CD4-positive, alpha-beta memory T cell (primary cell): ENCODE measurements around the gene HSD17B14. TPM values are rescaled to one million over a fixed set of nuclear protein-coding genes. Genes with fewer than 3 reads are reported as not detected.
"Not testable (repeated sequence)": the region's sequence is repeated elsewhere in the genome, so short reads cannot be mapped to it uniquely, and the experiment has no call there.

Experiments
- CTCF ChIA-PET: fragments of 350-600 bp; sonication (Branson Sonifier 250); formaldehyde crosslinking; loops from one replicate; lab custom pipeline; 2021; ENCODE audit warnings: inconsistent platforms; ENCODE audit not compliant: partially characterized antibody; lab: Charles Lee
- POLR2A ChIA-PET: fragments of 350-600 bp; sonication (Branson Sonifier 250); formaldehyde crosslinking; loops from one replicate; lab custom pipeline; 2021; ENCODE audit not compliant: partially characterized antibody; lab: Charles Lee
- DNase-seq, 5 donors: peaks; one replicate each; pipeline versions ENCODE4 v3.0.0 to v3.0.0-alpha.2; 2020 to 2022; ENCODE audit warnings: mixed read lengths in 1 of 5
- H3K27ac ChIP-seq: one replicate; pipeline ENCODE4 v1.7.0; 2013; ENCODE audit warnings: low read depth, low read length
- H3K27me3 ChIP-seq: 2 replicates; pipeline ENCODE4 v1.7.0; 2013; ENCODE audit warnings: mild to moderate bottlenecking, low read length, moderate library complexity; ENCODE audit not compliant: insufficient read depth
- H3K36me3 ChIP-seq: 2 replicates; pipeline ENCODE4 v1.7.0; 2013; ENCODE audit warnings: mild to moderate bottlenecking, low read length, moderate library complexity; ENCODE audit not compliant: insufficient read depth
- H3K4me1 ChIP-seq: 2 replicates; pipeline ENCODE4 v1.7.0; 2013; ENCODE audit warnings: mild to moderate bottlenecking, low read length, moderate library complexity; ENCODE audit not compliant: insufficient read depth
- H3K4me3 ChIP-seq, 2 donors: one replicate each; pipeline ENCODE4 v1.7.0; 2013; ENCODE audit warnings: low read length in 2 of 2, mild to moderate bottlenecking in 1 of 2
- H3K9me3 ChIP-seq, 2 donors: one replicate each; pipeline ENCODE4 v1.7.0; 2013; ENCODE audit warnings: low read length in 2 of 2, control low read depth in 1 of 2; ENCODE audit not compliant: control insufficient read depth in 1 of 2
- H3K27ac Mint-ChIP-seq, 7 donors: one replicate each; pipeline ENCODE4 v1.8.0; 2020 to 2021; ENCODE audit warnings: mixed read lengths in 7 of 7, mild to moderate bottlenecking in 6 of 7, inconsistent platforms in 3 of 7, moderate library complexity in 3 of 7
- H3K27me3 Mint-ChIP-seq, 2 donors: one replicate each; pipeline ENCODE4 v1.8.0; 2020 to 2021; ENCODE audit warnings: mixed read lengths in 2 of 2
- H3K36me3 Mint-ChIP-seq, 2 donors: one replicate each; pipeline ENCODE4 v1.8.0; 2020 to 2021; ENCODE audit warnings: mixed read lengths in 2 of 2, inconsistent platforms in 1 of 2, mild to moderate bottlenecking in 1 of 2
- H3K4me1 Mint-ChIP-seq, 4 donors: one replicate each; pipeline ENCODE4 v1.8.0; 2020 to 2021; ENCODE audit warnings: mixed read lengths in 4 of 4, mild to moderate bottlenecking in 1 of 4
- H3K4me3 Mint-ChIP-seq, 8 donors: one replicate each; pipeline ENCODE4 v1.8.0; 2020 to 2021; ENCODE audit warnings: mixed read lengths in 8 of 8, mild to moderate bottlenecking in 7 of 8, moderate library complexity in 6 of 8, inconsistent platforms in 3 of 8
- H3K9me3 Mint-ChIP-seq, 8 donors: one replicate each; pipeline ENCODE4 v1.8.0; 2020 to 2021; ENCODE audit warnings: mixed read lengths in 8 of 8, mild to moderate bottlenecking in 5 of 8, inconsistent platforms in 3 of 8, moderate library complexity in 1 of 8
- intact Hi-C: fragments of 100-400 bp; cut with micrococcal nuclease; formaldehyde crosslinking; loops from one replicate; pipeline ENCODE4 v1.15.1; 2023
- polyA plus RNA-seq, 2 donors: library from polyadenylated mRNA; unstranded; fragments of 300-500 nt; fragmentation: Illumina TruSeq; gene quantifications; one replicate each; pipeline ENCODE4 v1.2.3, GENCODE V29; 2021
- total RNA-seq, 2 experiments: library from RNA; stranded (reverse); gene quantifications; one replicate each; pipeline ENCODE4 v1.2.3, GENCODE V29; 2021

The HSD17B14 gene
- total and polyA plus RNA-seq, 4 experiments from 2014 or later: 0.32 to 1.1 (median 0.55) TPM

- no peak for DNase-seq
- intact Hi-C loops: loop anchor here (1.0 to 2.0 kb wide), 6 partner anchors 15 to 198 kb away; partner anchors contain the start of genes CA11, GYS1 and RUVBL2
Measured at GRCh38 chr19:48795685-48796070, 40.6 kb downstream of the HSD17B14 start.

GRCh38 chr19:48795055-48795684 lies 41.1 kb downstream of the HSD17B14 start:
- no peaks in the 10 kb centered on the region for H3K9me3 Mint-ChIP-seq
- DNase-seq: peak; percentile 86 to 87 (median 86)
- no peaks in the 10 kb centered on the region for H3K27me3 Mint-ChIP-seq
- Histone ChIP-seq H3K4me3 (peak overlapping the region; percentile 48 to 78), H3K9me3 (no peaks in the 10 kb centered on the region), H3K36me3 (no peaks in the 10 kb centered on the region), H3K27ac (peak overlapping the region; percentile 70), H3K27me3 (no peaks in the 10 kb centered on the region), H3K4me1 (peaks cover 5% of the 10 kb centered on the region)
- intact Hi-C loops: loop anchor here (1.0 to 2.0 kb wide), 6 partner anchors 15 to 198 kb away; partner anchors contain the start of genes CA11, GYS1 and RUVBL2
- peak overlapping the region; percentile 64 to 97 (median 96) for H3K27ac Mint-ChIP-seq
- peaks cover 4 to 16% (median 6%) of the 10 kb centered on the region in 4 donors for H3K4me1 Mint-ChIP-seq
- CTCF ChIA-PET: interaction anchor here (0.6 to 7.2 kb wide), 31 partner anchors 8 to 310 kb away, joined by 3 to 90 read pairs (median 5); partner anchors contain the start of genes BAX, BCAT2, GYS1 and HSD17B14
- POLR2A ChIA-PET: interaction anchor here (0.6 to 2.5 kb wide), 16 partner anchors 11 to 176 kb away, joined by 3 to 20 read pairs (median 4); partner anchors contain the start of genes BAX, BCAT2, CA11 and FTL
- no peaks in the 10 kb centered on the region for H3K36me3 Mint-ChIP-seq
- H3K4me3 Mint-ChIP-seq: peak overlapping the region; percentile 94 to 98 (median 95)

More at GRCh38 chr19:48795685-48796070, 40.6 kb downstream of the HSD17B14 start:
- CTCF ChIA-PET: interaction anchor here (0.6 to 7.2 kb wide), 30 partner anchors 9 to 310 kb away, joined by 3 to 90 read pairs (median 5); partner anchors contain the start of genes BAX, BCAT2, GYS1 and HSD17B14
- Histone ChIP-seq H3K4me3 (peak overlapping the region; percentile 48 to 78), H3K9me3 (no peaks in the 10 kb centered on the region), H3K4me1 (peaks cover 5% of the 10 kb centered on the region), H3K27me3 (no peaks in the 10 kb centered on the region), H3K36me3 (no peaks in the 10 kb centered on the region), H3K27ac (peak overlapping the region; percentile 70)
- H3K27ac Mint-ChIP-seq: peak overlapping the region; percentile 64 to 97 (median 96)
- H3K4me1 Mint-ChIP-seq: peaks cover 6 to 16% (median 7%) of the 10 kb centered on the region in 4 donors
- H3K27me3 Mint-ChIP-seq: no peaks in the 10 kb centered on the region
- no peaks in the 10 kb centered on the region for H3K36me3 Mint-ChIP-seq
- POLR2A ChIA-PET: interaction anchor here (0.6 to 2.5 kb wide), 16 partner anchors 11 to 175 kb away, joined by 3 to 20 read pairs (median 4); partner anchors contain the start of genes BAX, BCAT2, CA11 and FTL
- no peaks in the 10 kb centered on the region for H3K9me3 Mint-ChIP-seq
- peak overlapping the region in 7 of 8 donors; percentile 94 to 98 (median 95) for H3K4me3 Mint-ChIP-seq

GRCh38 chr19:48794291-48794690 lies 42.0 kb downstream of the HSD17B14 start:
- peaks cover 5% of the 10 kb centered on the region for H3K4me1 ChIP-seq
- H3K36me3 Mint-ChIP-seq: no peaks in the 10 kb centered on the region
- H3K27ac ChIP-seq: no peak overlapping the region
- H3K4me3 ChIP-seq: no peak overlapping the region
- H3K9me3 ChIP-seq: no peaks in the 10 kb centered on the region
- ChIA-PET POLR2A (interaction anchor here (1.6 to 2.5 kb wide), 4 partner anchors 16 to 149 kb away, joined by 3 to 13 read pairs (median 11); partner anchors contain the start of genes BCAT2 and CA11), CTCF (interaction anchor here (0.7 to 7.2 kb wide), 11 partner anchors 9 to 1117 kb away, joined by 3 to 90 read pairs (median 14); partner anchors contain the start of genes GYS1, HSD17B14 and RUVBL2)
- H3K4me1 Mint-ChIP-seq: peaks cover 4 to 16% (median 6%) of the 10 kb centered on the region in 4 donors
- DNase-seq: no peak
- no peaks in the 10 kb centered on the region for H3K36me3 ChIP-seq
- intact Hi-C loops: loop anchor here (2.0 kb wide), 1 partner anchor 147 kb away; the partner anchor contains the start of gene CA11
- H3K27me3 Mint-ChIP-seq: no peaks in the 10 kb centered on the region
- no peaks in the 10 kb centered on the region for H3K27me3 ChIP-seq
- H3K4me3 Mint-ChIP-seq: peak overlapping the region in 4 of 8 donors; percentile 49 to 95 (median 83)
- peak overlapping the region in 4 of 7 donors; percentile 29 to 96 (median 66) for H3K27ac Mint-ChIP-seq
- H3K9me3 Mint-ChIP-seq: no peaks in the 10 kb centered on the region

GRCh38 chr19:48793271-48793670 lies 43.0 kb downstream of the HSD17B14 start:
- no peak for DNase-seq
- Histone ChIP-seq H3K27me3 (no peaks in the 10 kb centered on the region), H3K27ac (no peak overlapping the region), H3K9me3 (no peaks in the 10 kb centered on the region), H3K36me3 (no peaks in the 10 kb centered on the region), H3K4me3 (no peak overlapping the region), H3K4me1 (peaks cover 5% of the 10 kb centered on the region)
- POLR2A ChIA-PET: no interaction called here
- Mint-ChIP-seq H3K27me3 (no peaks in the 10 kb centered on the region), H3K27ac (no peak overlapping the region), H3K4me1 (peaks cover 4 to 16% (median 6%) of the 10 kb centered on the region in 4 donors), H3K9me3 (no peaks in the 10 kb centered on the region), H3K4me3 (peak overlapping the region in 1 of 8 donors; percentile 21), H3K36me3 (no peaks in the 10 kb centered on the region)
- CTCF ChIA-PET: interaction anchor here (0.6 to 7.2 kb wide), 7 partner anchors 32 to 1118 kb away, joined by 3 to 90 read pairs (median 14); partner anchors contain the start of gene HSD17B14
- intact Hi-C loops: no loop called here

GRCh38 chr19:48787331-48787730 lies 49.0 kb downstream of the HSD17B14 start:
- H3K27ac Mint-ChIP-seq, H3K27ac ChIP-seq, H3K4me3 Mint-ChIP-seq, H3K4me1 Mint-ChIP-seq, DNase-seq, H3K27me3 ChIP-seq, H3K4me1 ChIP-seq, H3K36me3 ChIP-seq, H3K9me3 Mint-ChIP-seq, H3K4me3 ChIP-seq, intact Hi-C loops, H3K36me3 Mint-ChIP-seq, H3K9me3 ChIP-seq: not testable (repeated sequence)
- ChIA-PET CTCF (interaction anchor here (0.6 to 6.3 kb wide), 22 partner anchors 8 to 1690 kb away, joined by 3 to 140 read pairs (median 5); partner anchors contain the start of genes BCAT2, CA11, GYS1 and HSD17B14), POLR2A (interaction anchor here (1.3 kb wide), 2 partner anchors 49 to 55 kb away, joined by 4 to 6 read pairs; partner anchors contain the start of gene HSD17B14)
- peaks cover 7 to 13% of the 10 kb centered on the region in 2 donors for H3K27me3 Mint-ChIP-seq

- H3K27me3 Mint-ChIP-seq: peaks cover 10 to 14% of the 10 kb centered on the region in 2 donors
- intact Hi-C loops, H3K9me3 Mint-ChIP-seq, DNase-seq, H3K9me3 ChIP-seq, H3K36me3 Mint-ChIP-seq, H3K27ac ChIP-seq, H3K27ac Mint-ChIP-seq, H3K4me3 ChIP-seq, POLR2A ChIA-PET, H3K4me1 ChIP-seq, H3K36me3 ChIP-seq, H3K27me3 ChIP-seq, H3K4me3 Mint-ChIP-seq, H3K4me1 Mint-ChIP-seq: not testable (repeated sequence)
- CTCF ChIA-PET: interaction anchor here (0.8 to 6.3 kb wide), 6 partner anchors 9 to 207 kb away, joined by 3 to 140 read pairs (median 15); partner anchors contain the start of genes GYS1, HSD17B14 and RUVBL2
Measured at GRCh38 chr19:48786422-48786821, 49.9 kb downstream of the HSD17B14 start.
